ENCODE data around the gene TRIM69. TPM values are rescaled to one million over a fixed set of nuclear protein-coding genes. Genes with fewer than 3 reads are reported as not detected.
A peak's percentile ranks its signal among the peaks of the same experiment; 100 is the strongest.
"Not testable (repeated sequence)": the region's sequence is repeated elsewhere in the genome, so short reads cannot be mapped to it uniquely, and the experiment has no call there.

Gene TRIM69, protein sequence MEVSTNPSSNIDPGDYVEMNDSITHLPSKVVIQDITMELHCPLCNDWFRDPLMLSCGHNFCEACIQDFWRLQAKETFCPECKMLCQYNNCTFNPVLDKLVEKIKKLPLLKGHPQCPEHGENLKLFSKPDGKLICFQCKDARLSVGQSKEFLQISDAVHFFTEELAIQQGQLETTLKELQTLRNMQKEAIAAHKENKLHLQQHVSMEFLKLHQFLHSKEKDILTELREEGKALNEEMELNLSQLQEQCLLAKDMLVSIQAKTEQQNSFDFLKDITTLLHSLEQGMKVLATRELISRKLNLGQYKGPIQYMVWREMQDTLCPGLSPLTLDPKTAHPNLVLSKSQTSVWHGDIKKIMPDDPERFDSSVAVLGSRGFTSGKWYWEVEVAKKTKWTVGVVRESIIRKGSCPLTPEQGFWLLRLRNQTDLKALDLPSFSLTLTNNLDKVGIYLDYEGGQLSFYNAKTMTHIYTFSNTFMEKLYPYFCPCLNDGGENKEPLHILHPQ
- 10 to 100 TPM; 76.0 to 78.0 TPM for total RNA-seq

DNA sequence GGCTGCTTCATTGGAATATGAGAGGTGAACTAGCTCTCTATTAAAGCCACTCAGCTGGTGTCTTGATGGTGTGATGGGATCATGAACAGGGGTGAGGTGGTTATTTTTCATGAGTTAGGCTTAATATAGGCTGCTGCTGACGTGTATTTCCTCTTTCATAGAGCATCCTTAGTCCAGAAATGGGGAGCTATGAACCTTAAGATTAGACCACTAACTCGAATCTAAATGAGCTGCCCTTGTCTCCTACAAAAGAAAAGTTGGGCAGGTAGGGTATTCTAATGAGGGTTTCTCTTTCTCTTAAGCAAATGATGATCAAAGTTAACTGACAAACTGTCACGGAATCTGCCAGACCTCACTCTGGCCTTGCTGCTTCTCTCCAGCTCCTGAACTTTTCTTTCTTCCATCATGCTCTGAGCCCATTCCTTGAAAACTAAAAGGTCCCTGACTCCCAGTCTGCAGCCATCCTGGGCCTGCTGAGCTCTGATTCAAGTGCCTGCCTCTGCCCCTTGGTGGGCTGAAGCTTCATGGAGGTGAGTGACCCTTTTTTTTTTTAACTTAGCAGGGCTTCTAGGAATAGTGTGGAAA is at the start of gene TRIM69:
TSS of gene TRIM69 (plus strand) at position 348 of the 585 bp plus-strand sequence. CDS start at position 525, 177 bp downstream.
- Mint-ChIP-seq H3K36me3 (peaks cover 32% of the 10 kb centered on the region), H3K27ac (peak within 1 kb of the TSS; percentile 96), H3K9me3 (peaks cover 1% of the 10 kb centered on the region), H3K27me3 (no peaks in the 10 kb centered on the region), H3K4me1 (ENCODE audit: low read depth) (peaks cover 62% of the 10 kb centered on the region), H3K4me3 (peak within 1 kb of the TSS; percentile 81)
- intact Hi-C loops (cut with micrococcal nuclease): loop anchor here (1.0 to 2.0 kb wide), 2 partner anchors 8 to 25 kb away; partner anchors contain the start of genes B2M and PATL2
- ChIA-PET POLR2A (interaction anchor here (0.6 to 21.9 kb wide), 15 partner anchors 9 to 207 kb away, joined by 3 to 1161 read pairs (median 4); partner anchors contain the start of genes B2M, PATL2 and SPG11), CTCF (interaction anchor here (0.6 to 7.6 kb wide), 25 partner anchors 9 to 190 kb away, joined by 3 to 209 read pairs (median 5); partner anchors contain the start of genes B2M, PATL2 and SPG11)
- DNase-seq: no peak

DNA sequence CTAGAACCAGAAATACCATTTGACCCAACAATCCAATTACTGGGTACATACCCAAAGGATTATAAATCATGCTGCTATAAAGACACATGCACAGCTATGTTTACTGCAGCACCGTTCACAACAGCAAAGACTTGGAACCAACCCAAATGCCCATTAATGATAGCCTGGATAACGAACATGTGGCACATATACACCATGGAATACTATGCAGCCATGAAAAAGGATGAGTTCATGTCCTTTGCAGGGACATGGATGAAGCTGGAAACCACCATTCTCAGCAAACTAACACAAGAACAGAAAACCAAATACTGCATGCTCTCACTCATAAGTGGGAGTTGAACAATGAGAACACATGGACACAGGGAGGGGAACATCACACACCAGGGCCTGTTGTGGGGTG is 47.0 kb upstream of the TRIM69 start:
- DNase-seq; H3K27me3 Mint-ChIP-seq; intact Hi-C loops (cut with micrococcal nuclease); H3K4me3 Mint-ChIP-seq; POLR2A ChIA-PET: not testable (repeated sequence)
- Mint-ChIP-seq H3K27ac (peak overlapping the region; percentile 5), H3K36me3 (peaks cover 21% of the 10 kb centered on the region), H3K4me1 (ENCODE audit: low read depth) (peaks cover 24% of the 10 kb centered on the region), H3K9me3 (peaks cover 38% of the 10 kb centered on the region)
- CTCF ChIA-PET: interaction anchor here (1.9 kb wide), 1 partner anchor 26 kb away, joined by 4 read pairs; the partner anchor contains the start of gene SPG11

DNA sequence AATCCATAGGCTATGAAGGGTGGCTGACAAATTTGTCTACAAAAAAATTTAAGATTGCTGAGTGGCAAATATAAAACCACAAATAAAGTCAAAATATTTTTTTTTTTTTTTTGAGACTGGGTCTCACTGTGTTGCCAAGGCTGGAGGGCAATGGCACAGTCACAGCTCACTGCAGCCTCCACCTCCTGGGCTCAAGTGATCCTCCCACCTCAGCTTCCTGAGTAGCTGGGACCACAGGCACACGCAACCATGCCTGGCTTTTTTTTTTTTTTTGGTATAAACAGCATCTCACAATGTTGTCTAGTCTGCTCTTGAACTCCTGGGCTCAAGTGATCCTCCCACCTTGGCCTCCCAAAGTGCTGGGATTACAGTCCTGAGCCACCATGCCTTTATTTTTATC is 46.1 kb upstream of the TRIM69 start:
- H3K27ac Mint-ChIP-seq: not testable (repeated sequence)
- ChIA-PET CTCF (interaction anchor here (0.6 to 1.2 kb wide), 2 partner anchors 47 to 109 kb away, joined by 3 to 4 read pairs; no protein-coding TSS in a partner anchor), POLR2A (interaction anchor here (0.9 kb wide), 1 partner anchor 41 kb away, joined by 3 read pairs; no protein-coding TSS in a partner anchor)

DNA sequence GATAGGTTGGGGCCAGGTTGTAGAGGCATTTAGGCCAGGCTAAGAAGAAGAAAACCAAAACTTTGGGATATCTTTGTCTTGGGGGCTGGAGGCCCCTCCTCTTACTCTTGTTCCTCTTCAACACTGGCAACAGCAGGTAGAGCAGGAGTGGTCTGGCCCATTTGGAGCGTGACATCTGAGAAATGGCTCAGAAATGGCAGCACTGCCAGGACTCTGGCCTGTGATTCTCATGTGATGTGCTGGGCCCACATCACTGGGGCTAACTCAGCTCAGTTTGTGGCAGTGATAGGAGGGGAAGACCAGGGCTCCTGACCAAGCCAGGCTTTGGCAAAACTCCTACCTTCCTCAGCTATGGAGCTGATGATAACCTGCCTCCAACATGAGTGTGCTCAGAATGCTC is 43.7 kb upstream of the TRIM69 start:
- H3K36me3 Mint-ChIP-seq: peaks cover 6% of the 10 kb centered on the region

More for the DNA sequence above, 46.1 kb upstream of the TRIM69 start:
- H3K27me3 Mint-ChIP-seq; H3K4me3 Mint-ChIP-seq; intact Hi-C loops (cut with micrococcal nuclease): not testable (repeated sequence)
- peak; percentile 38 for DNase-seq
- H3K9me3 Mint-ChIP-seq: peaks cover 32% of the 10 kb centered on the region
- peaks cover 18% of the 10 kb centered on the region for H3K36me3 Mint-ChIP-seq
- H3K4me1 Mint-ChIP-seq (ENCODE audit: low read depth): peaks cover 25% of the 10 kb centered on the region

DNA sequence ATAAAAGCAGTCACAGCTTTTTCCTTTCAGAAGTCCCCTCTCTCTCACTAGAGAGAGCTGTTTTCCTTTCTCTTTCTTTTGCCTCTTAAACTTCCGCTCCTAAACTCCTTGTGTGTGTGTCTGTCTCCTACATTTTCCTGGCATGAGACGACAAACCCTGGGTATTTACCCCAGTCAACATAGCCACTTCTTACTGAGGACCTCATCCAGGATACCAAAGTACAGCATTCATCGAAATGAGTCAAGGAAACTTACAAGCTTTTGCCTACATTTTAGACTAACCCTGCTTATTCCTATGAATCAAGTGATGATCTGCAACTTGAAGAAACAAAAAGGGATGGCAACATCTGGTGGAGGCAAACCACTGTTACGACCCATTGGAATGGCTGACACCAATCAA is 41.9 kb upstream of the TRIM69 start:
- peaks cover 20% of the 10 kb centered on the region for H3K4me1 Mint-ChIP-seq (ENCODE audit: low read depth)
- CTCF ChIA-PET: interaction anchor here (1.0 to 1.6 kb wide), 2 partner anchors 16 to 31 kb away, joined by 6 to 7 read pairs; partner anchors contain the start of genes PATL2 and SPG11
- no peak overlapping the region for H3K4me3 Mint-ChIP-seq

More for the DNA sequence above, 43.7 kb upstream of the TRIM69 start:
- peaks cover 28% of the 10 kb centered on the region for H3K4me1 Mint-ChIP-seq (ENCODE audit: low read depth)
- peaks cover 16% of the 10 kb centered on the region for H3K9me3 Mint-ChIP-seq
- CTCF ChIA-PET: interaction anchor here (1.6 to 1.8 kb wide), 2 partner anchors 17 to 28 kb away, joined by 5 read pairs; no protein-coding TSS in a partner anchor
- H3K27me3 Mint-ChIP-seq: no peaks in the 10 kb centered on the region
- no peak overlapping the region for H3K4me3 Mint-ChIP-seq
- POLR2A ChIA-PET: interaction anchor here (1.0 to 1.9 kb wide), 3 partner anchors 18 to 43 kb away, joined by 3 to 7 read pairs (median 4); partner anchors contain the start of genes B2M, PATL2, SPG11 and TRIM69
- no peak overlapping the region for H3K27ac Mint-ChIP-seq
- DNase-seq: no peak
- intact Hi-C loops (cut with micrococcal nuclease): no loop called here

DNA sequence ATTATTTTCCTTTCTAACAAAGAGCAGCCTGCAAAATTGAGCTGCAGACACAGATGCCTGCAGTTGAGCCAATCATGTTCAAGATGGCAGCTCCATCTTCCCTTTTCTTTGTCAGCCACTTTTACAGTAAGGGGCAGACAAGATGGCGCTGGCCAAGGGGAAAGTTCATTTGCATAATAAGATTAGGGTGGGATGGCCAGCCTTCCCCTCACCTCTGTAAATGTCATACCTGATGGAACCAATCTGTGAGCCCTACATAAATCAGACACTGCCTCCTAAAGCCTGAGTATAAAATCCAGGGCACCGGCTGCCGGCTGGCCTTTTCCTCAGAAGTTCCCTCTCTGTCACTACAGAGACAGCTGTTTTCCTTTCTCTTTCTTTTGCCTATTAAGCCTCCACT is 41.0 kb upstream of the TRIM69 start:
- Mint-ChIP-seq H3K27me3 (no peaks in the 10 kb centered on the region), H3K9me3 (peaks cover 10% of the 10 kb centered on the region), H3K36me3 (peaks cover 2% of the 10 kb centered on the region), H3K4me1 (ENCODE audit: low read depth) (peaks cover 16% of the 10 kb centered on the region), H3K4me3 (no peak overlapping the region), H3K27ac (no peak overlapping the region)
- POLR2A ChIA-PET: interaction anchor here (1.3 to 1.6 kb wide), 3 partner anchors 16 to 33 kb away, joined by 3 to 10 read pairs (median 3); partner anchors contain the start of genes B2M and PATL2
- intact Hi-C loops (cut with micrococcal nuclease): no loop called here
- CTCF ChIA-PET: interaction anchor here (1.6 kb wide), 2 partner anchors 32 to 42 kb away, joined by 6 read pairs; partner anchors contain the start of gene SPG11
- DNase-seq: no peak

More for the DNA sequence above, 41.9 kb upstream of the TRIM69 start:
- intact Hi-C loops (cut with micrococcal nuclease): no loop called here
- H3K27ac Mint-ChIP-seq: no peak overlapping the region
- no peaks in the 10 kb centered on the region for H3K36me3 Mint-ChIP-seq
- no peak for DNase-seq
- POLR2A ChIA-PET: interaction anchor here (1.6 kb wide), 1 partner anchor 17 kb away, joined by 10 read pairs; the partner anchor contains the start of genes B2M and PATL2
- no peaks in the 10 kb centered on the region for H3K27me3 Mint-ChIP-seq
- peaks cover 5% of the 10 kb centered on the region for H3K9me3 Mint-ChIP-seq

DNA sequence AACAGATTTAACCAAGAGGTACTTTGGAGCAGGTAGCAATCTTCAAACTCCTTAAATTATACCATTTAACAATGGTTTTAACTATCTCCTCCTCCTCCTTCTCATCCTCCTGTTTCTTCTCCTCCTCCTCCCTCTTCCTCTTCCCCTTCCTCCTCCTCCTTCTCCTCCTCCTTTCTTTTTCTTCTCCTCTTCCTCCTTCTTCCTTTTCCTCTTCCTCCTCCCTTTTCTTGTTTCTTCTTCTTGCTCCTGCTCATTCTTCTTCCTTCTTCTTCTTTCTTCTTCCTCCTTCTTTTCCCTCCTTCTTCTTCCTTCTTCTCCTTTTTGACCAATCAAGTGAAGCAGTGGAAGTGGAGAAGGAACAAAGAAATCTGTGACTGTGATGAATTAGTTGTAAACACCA is 39.3 kb upstream of the TRIM69 start:
- H3K9me3 Mint-ChIP-seq: peaks cover 23% of the 10 kb centered on the region
- intact Hi-C loops (cut with micrococcal nuclease): no loop called here
- no peaks in the 10 kb centered on the region for H3K27me3 Mint-ChIP-seq
- no peak overlapping the region for H3K4me3 Mint-ChIP-seq
- no peak for DNase-seq
- H3K4me1 Mint-ChIP-seq (ENCODE audit: low read depth): peaks cover 22% of the 10 kb centered on the region
- peaks cover 7% of the 10 kb centered on the region for H3K36me3 Mint-ChIP-seq
- ChIA-PET POLR2A (interaction anchor here (0.6 to 1.3 kb wide), 2 partner anchors 14 to 19 kb away, joined by 4 to 5 read pairs; partner anchors contain the start of genes B2M and PATL2), CTCF (interaction anchor here (0.7 to 2.0 kb wide), 2 partner anchors 33 to 102 kb away, joined by 4 to 6 read pairs; partner anchors contain the start of gene SPG11)
- no peak overlapping the region for H3K27ac Mint-ChIP-seq

DNA sequence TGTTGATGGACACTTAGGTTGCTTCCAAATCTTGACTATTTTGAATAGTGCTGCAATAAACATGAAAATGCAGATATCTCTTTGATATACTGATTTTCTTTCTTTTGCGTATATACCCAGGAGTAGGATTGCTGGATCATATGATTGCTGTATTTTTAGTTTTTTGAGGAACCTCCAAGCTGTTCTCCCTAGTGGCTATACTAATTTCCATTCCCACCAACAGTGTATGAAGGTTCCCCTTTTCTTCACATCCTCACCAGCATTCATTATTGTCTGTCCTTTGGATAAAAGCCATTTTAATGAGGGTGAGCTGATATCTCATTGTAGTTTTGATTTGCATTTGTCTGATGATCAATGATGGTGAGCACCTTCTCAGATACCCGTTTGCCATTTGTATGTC is 37.7 kb upstream of the TRIM69 start:
- Mint-ChIP-seq H3K4me3 (no peak overlapping the region), H3K9me3 (peaks cover 26% of the 10 kb centered on the region), H3K36me3 (peaks cover 8% of the 10 kb centered on the region), H3K27me3 (no peaks in the 10 kb centered on the region), H3K27ac (no peak overlapping the region), H3K4me1 (ENCODE audit: low read depth) (peaks cover 22% of the 10 kb centered on the region)
- intact Hi-C loops (cut with micrococcal nuclease): no loop called here
- DNase-seq: no peak
- ChIA-PET POLR2A (interaction anchor here (0.9 kb wide), 1 partner anchor 15 kb away, joined by 3 read pairs; no protein-coding TSS in a partner anchor), CTCF (interaction anchor here (0.7 to 1.1 kb wide), 5 partner anchors 11 to 109 kb away, joined by 3 to 5 read pairs (median 3); partner anchors contain the start of gene SPG11)

DNA sequence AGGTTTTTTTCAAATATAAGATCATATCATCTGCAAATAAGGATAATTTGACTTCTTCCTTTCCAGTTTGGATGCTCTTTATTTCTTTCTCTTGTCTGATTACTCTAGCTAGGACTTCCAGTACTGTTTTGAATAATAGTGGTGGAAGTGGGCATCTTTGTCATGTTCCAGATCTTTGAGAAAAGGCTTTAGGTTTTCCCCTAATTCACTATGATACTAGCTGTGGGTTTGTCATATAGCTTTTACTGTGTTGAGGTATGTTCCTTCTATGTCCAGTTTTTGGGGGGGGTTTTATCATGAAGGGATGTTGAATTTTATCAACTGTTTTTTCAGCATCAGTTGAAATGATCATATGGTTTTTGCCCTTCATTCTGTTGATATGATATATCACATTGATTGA is 35.7 kb upstream of the TRIM69 start:
- intact Hi-C loops (cut with micrococcal nuclease); H3K4me3 Mint-ChIP-seq; H3K27ac Mint-ChIP-seq; DNase-seq; H3K27me3 Mint-ChIP-seq: not testable (repeated sequence)
- ChIA-PET POLR2A (interaction anchor here (0.7 to 1.5 kb wide), 4 partner anchors 11 to 38 kb away, joined by 3 to 4 read pairs (median 3); no protein-coding TSS in a partner anchor), CTCF (interaction anchor here (1.0 kb wide), 1 partner anchor 24 kb away, joined by 3 read pairs; no protein-coding TSS in a partner anchor)
- peaks cover 17% of the 10 kb centered on the region for H3K4me1 Mint-ChIP-seq (ENCODE audit: low read depth)
- peaks cover 15% of the 10 kb centered on the region for H3K36me3 Mint-ChIP-seq
- H3K9me3 Mint-ChIP-seq: peaks cover 28% of the 10 kb centered on the region

DNA sequence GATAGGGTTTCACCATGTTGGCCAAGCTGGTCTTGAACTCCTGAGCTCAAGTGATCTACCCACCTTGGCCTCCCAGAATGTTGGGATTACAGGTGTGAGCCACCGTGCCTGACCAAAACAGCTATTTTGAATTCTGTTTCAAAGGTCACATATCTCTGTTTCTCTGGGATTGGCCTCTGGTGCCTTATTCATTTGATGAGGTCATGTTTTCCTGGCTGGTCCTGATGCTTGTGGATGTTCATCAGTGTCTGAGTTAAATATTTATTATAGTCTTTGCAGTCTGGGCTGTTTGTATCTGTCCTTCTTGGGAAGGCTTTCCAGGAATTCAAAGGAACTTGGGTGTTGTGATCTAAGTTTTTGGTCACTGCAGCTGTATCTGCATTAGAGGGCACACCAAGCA is 30.3 kb upstream of the TRIM69 start:
- peaks cover 12% of the 10 kb centered on the region for H3K9me3 Mint-ChIP-seq
- no peaks in the 10 kb centered on the region for H3K27me3 Mint-ChIP-seq
- POLR2A ChIA-PET: interaction anchor here (3.0 to 18.2 kb wide), 2 partner anchors 23 to 41 kb away, joined by 16 to 1161 read pairs; partner anchors contain the start of genes SPG11 and TRIM69

DNA sequence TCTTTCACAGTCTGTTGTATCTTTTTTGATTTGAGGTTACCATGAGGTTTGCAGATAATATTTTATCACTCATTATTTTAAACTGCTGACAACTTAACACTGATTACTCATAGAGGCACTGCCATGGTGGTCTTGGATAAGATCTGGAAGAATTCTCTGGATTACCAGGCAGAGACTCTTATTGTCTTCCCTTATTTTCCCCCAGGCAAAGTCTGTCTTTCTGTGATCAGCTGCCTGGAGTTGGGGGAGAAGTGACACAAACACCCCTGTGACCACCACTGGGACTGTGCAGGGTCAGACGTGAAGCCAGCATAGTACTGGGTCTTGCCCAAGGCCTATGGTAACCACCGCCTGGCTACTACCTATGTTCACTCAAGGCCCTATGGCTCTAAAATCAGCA is 29.9 kb upstream of the TRIM69 start:
- Mint-ChIP-seq H3K9me3 (peaks cover 10% of the 10 kb centered on the region), H3K4me1 (ENCODE audit: low read depth) (peaks cover 18% of the 10 kb centered on the region), H3K36me3 (peaks cover 36% of the 10 kb centered on the region), H3K4me3 (no peak overlapping the region), H3K27me3 (peaks cover 1% of the 10 kb centered on the region), H3K27ac (no peak overlapping the region)
- ChIA-PET POLR2A (interaction anchor here (3.0 to 18.2 kb wide), 2 partner anchors 22 to 42 kb away, joined by 16 to 1161 read pairs; partner anchors contain the start of genes SPG11 and TRIM69), CTCF (interaction anchor here (1.5 to 16.5 kb wide), 2 partner anchors 24 to 42 kb away, joined by 3 to 312 read pairs; partner anchors contain the start of gene SPG11)
- intact Hi-C loops (cut with micrococcal nuclease): no loop called here
- no peak for DNase-seq

More for the DNA sequence above, 30.3 kb upstream of the TRIM69 start:
- Mint-ChIP-seq H3K36me3 (peaks cover 32% of the 10 kb centered on the region), H3K27ac (no peak overlapping the region), H3K4me3 (no peak overlapping the region), H3K4me1 (ENCODE audit: low read depth) (peaks cover 21% of the 10 kb centered on the region)
- intact Hi-C loops (cut with micrococcal nuclease): no loop called here
- no peak for DNase-seq
- CTCF ChIA-PET: interaction anchor here (1.1 to 1.5 kb wide), 2 partner anchors 23 to 42 kb away, joined by 3 read pairs; no protein-coding TSS in a partner anchor
